K562 (cell line): ENCODE measurements around the gene TBX1. TPM values are rescaled to one million over a fixed set of nuclear protein-coding genes. Genes with fewer than 3 reads are reported as not detected.
A peak's percentile ranks its signal among the peaks of the same experiment; 100 is the strongest.

ENCODE experiments used
- BCOR ChIP-seq: fragments of 450-650 bp; IDR thresholded peaks from 2 replicates; pipeline ENCODE4 v1.6.1; 2016
- CBX1 ChIP-seq: sonication (generic); IDR thresholded peaks from 2 replicates; pipeline ENCODE4 v1.6.1; 2016; ENCODE audit warnings: antibody characterized with exemption, low read depth, mild to moderate bottlenecking
- EP400 ChIP-seq: fragments of 450-650 bp; IDR thresholded peaks from 2 replicates; pipeline ENCODE4 v1.6.1; 2017; ENCODE audit warnings: antibody characterized with exemption, mild to moderate bottlenecking, moderate library complexity
- ESRRA ChIP-seq: fragments of 450-650 bp; IDR thresholded peaks from 2 replicates; pipeline ENCODE4 v1.6.1; 2014; ENCODE audit warnings: low read depth, mild to moderate bottlenecking, moderate library complexity, borderline replicate concordance
- ETS2 ChIP-seq: IDR thresholded peaks from 2 replicates; pipeline ENCODE4 v1.6.1; 2016; ENCODE audit warnings: borderline replicate concordance, missing genetic modification characterization, mild to moderate bottlenecking, moderate library complexity, missing compliant biosample characterization; ENCODE audit not compliant: poor library complexity, severe bottlenecking
- HMG20A ChIP-seq: fragments of 450-650 bp; formaldehyde crosslinking; conservative IDR thresholded peaks from 2 replicates; pipeline ENCODE4 v1.4.0; 2020; ENCODE audit warnings: mild to moderate bottlenecking, mixed read lengths
- KLF16 ChIP-seq: IDR thresholded peaks from 2 replicates; pipeline ENCODE4 v1.6.1; 2016; ENCODE audit warnings: antibody characterized with exemption
- MTA1 ChIP-seq: fragments of 450-650 bp; IDR thresholded peaks from 2 replicates; pipeline ENCODE4 v1.6.1; 2017; ENCODE audit warnings: borderline replicate concordance
- NELFE ChIP-seq: IDR thresholded peaks from 2 replicates; pipeline ENCODE4 v1.6.1; 2011; ENCODE audit warnings: mild to moderate bottlenecking; ENCODE audit not compliant: insufficient read depth, insufficient read length
- NONO ChIP-seq, 2 experiments: fragments of 200-400 bp in 1 of 2; fragments of 450-650 bp in 1 of 2; formaldehyde crosslinking in 1 of 2; IDR thresholded peaks; 2 replicates each; pipeline ENCODE4 v1.6.1; 2017; ENCODE audit warnings: low read depth in 2 of 2, mild to moderate bottlenecking in 2 of 2, moderate library complexity in 2 of 2, low read length in 1 of 2
- NRF1 ChIP-seq, 2 experiments: fragments of 450-650 bp; IDR thresholded peaks in 1 of 2; conservative IDR thresholded peaks in 1 of 2; 2 replicates each; pipeline ENCODE4 v1.6.1; 2014; ENCODE audit warnings: mild to moderate bottlenecking in 2 of 2
- PHB ChIP-seq: fragments of 250-450 bp; sonication (Bioruptor Pico); IDR thresholded peaks from 2 replicates; pipeline ENCODE4 v1.5.0; 2021
- RFX5 ChIP-seq: IDR thresholded peaks from 2 replicates; pipeline ENCODE4 v1.6.1; 2011; ENCODE audit warnings: low read depth, mild to moderate bottlenecking, improper control_type of control experiment, low read length
- SNRNP70 ChIP-seq: fragments of 200-400 bp; formaldehyde crosslinking; optimal IDR thresholded peaks from 2 replicates; pipeline ENCODE3; 2017; ENCODE audit warnings: low read depth, low read length
- SRSF1 ChIP-seq: fragments of 200-400 bp; formaldehyde crosslinking; IDR thresholded peaks from 2 replicates; pipeline ENCODE4 v1.6.1; 2017; ENCODE audit warnings: mild to moderate bottlenecking, low read depth, low read length, moderate library complexity
- WHSC1 ChIP-seq: IDR thresholded peaks from one replicate; pipeline ENCODE4 v1.6.1; 2012; ENCODE audit warnings: low read length, control low read depth, inconsistent platforms
- YBX1 ChIP-seq: fragments of 450-650 bp; IDR thresholded peaks from 2 replicates; pipeline ENCODE4 v1.7.1; 2016; ENCODE audit warnings: mild to moderate bottlenecking
- ZNF280A ChIP-seq: fragments of 450-650 bp; IDR thresholded peaks from 2 replicates; pipeline ENCODE4 v1.6.1; 2018; ENCODE audit warnings: mild to moderate bottlenecking, low read depth; ENCODE audit not compliant: partially characterized antibody
- ZNF696 ChIP-seq: fragments of 250-450 bp; sonication (Bioruptor Pico); conservative IDR thresholded peaks from 2 replicates; pipeline ENCODE4 v1.4.0; 2020; ENCODE audit warnings: mild to moderate bottlenecking, moderate library complexity
- ZNF764 ChIP-seq: fragments of 250-450 bp; sonication (Bioruptor Pico); IDR thresholded peaks from 2 replicates; pipeline ENCODE4 v1.4.0; 2020; ENCODE audit warnings: low read depth, mild to moderate bottlenecking, moderate library complexity
- polyA plus RNA-seq, 8 experiments: library from polyadenylated mRNA; depleted of rRNA in 4 of 8; stranded (reverse) in 5 of 8; unstranded in 3 of 8; fragments of >200 nt; fragmentation: Nextera tagmentation in 2 of 8; fragmentation: Illumina TruSeq in 1 of 8; extraction: Ambion mirVana in 2 of 8; extraction: Trizol in 1 of 8; gene quantifications; 2 replicates each; pipeline versions ENCODE4 v1.2.1 to v1.2.3, GENCODE V29; 2011 to 2014; ENCODE audit warnings: inconsistent platforms in 1 of 8, missing spikeins in 1 of 8
- total RNA-seq, 7 experiments: library from RNA; depleted of rRNA in 6 of 7; stranded (reverse); fragments of >200 nt in 6 of 7; fragmentation: Illumina TruSeq in 2 of 7; extraction: Trizol in 2 of 7; gene quantifications; 2 replicates each; pipeline versions ENCODE4 v1.2.1 to v1.2.3, GENCODE V29; 2011 to 2021; ENCODE audit warnings: low replicate concordance in 1 of 7
- TF ChIP-seq, protein P1 (sequence below), 2 experiments: fragments of 450-650 bp in 1 of 2; sonication (generic) in 1 of 2; formaldehyde crosslinking; conservative IDR thresholded peaks; 2 replicates each; pipeline versions ENCODE4 v1.4.0 to v1.8.1; 2020 to 2022; ENCODE audit warnings: mild to moderate bottlenecking in 1 of 2, missing genetic modification reagents in 1 of 2
- TF ChIP-seq, protein P2 (sequence below): fragments of 450-650 bp; formaldehyde crosslinking; IDR thresholded peaks from 2 replicates; pipeline ENCODE4 v1.4.0; 2022; ENCODE audit warnings: missing genetic modification characterization
- TF ChIP-seq, protein P3 (sequence below): fragments of 450-650 bp; IDR thresholded peaks from 2 replicates; pipeline ENCODE4 v1.7.1; 2018; ENCODE audit warnings: mild to moderate bottlenecking, low read depth; ENCODE audit not compliant: partially characterized antibody

TBX1 gene
- total and polyA plus RNA-seq, 9 of the 15 experiments (the other 6 are each of a cell fraction or from before 2014, with no cell fraction given): 0.07 to 35.0 (median 3.9) TPM

GRCh38 chr22:19723232-19723982, 37.2 kb upstream of the TBX1 start, which contains the start of gene GP1BB (continued):
- TF ChIP-seq SRSF1: no peak
- no peak for TF ChIP-seq RFX5
- no peak for TF ChIP-seq YBX1
- TF ChIP-seq NRF1 (conservative IDR thresholded peaks at IDR 0.05 in 1 of 2, IDR thresholded peaks at IDR 0.05 in 1 of 2): peak; percentile 66 to 70; a peak in 3 of 4 replicates
- TF ChIP-seq HMG20A (CRISPR knock-in tag): no peak
- no peak for TF ChIP-seq ETS2 (tag)
- TF ChIP-seq SNRNP70: no peak
- no peak for TF ChIP-seq NONO (IDR thresholded peaks at IDR 0.05; ENCODE audit: low read depth in 2 of 2, low read length in 1 of 2)
- peak; percentile 100 for TF ChIP-seq BCOR
- no peak for TF ChIP-seq ZNF696
- TF ChIP-seq ZNF764 (CRISPR knock-in tag): no peak
- no peak for TF ChIP-seq KLF16
- TF ChIP-seq EP400: no peak
- TF ChIP-seq MTA1: peak; percentile 92
- TF ChIP-seq, protein P1, sequence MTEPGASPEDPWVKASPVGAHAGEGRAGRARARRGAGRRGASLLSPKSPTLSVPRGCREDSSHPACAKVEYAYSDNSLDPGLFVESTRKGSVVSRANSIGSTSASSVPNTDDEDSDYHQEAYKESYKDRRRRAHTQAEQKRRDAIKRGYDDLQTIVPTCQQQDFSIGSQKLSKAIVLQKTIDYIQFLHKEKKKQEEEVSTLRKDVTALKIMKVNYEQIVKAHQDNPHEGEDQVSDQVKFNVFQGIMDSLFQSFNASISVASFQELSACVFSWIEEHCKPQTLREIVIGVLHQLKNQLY (CRISPR knock-in tag; conservative IDR thresholded peaks at IDR 0.05): peak in 1 of 2 experiments; percentile 4; a peak in 2 of 4 replicates
- TF ChIP-seq WHSC1: peak; percentile 92
- TF ChIP-seq ZNF280A: no peak
- no peak for TF ChIP-seq ESRRA
- TF ChIP-seq, protein P2, sequence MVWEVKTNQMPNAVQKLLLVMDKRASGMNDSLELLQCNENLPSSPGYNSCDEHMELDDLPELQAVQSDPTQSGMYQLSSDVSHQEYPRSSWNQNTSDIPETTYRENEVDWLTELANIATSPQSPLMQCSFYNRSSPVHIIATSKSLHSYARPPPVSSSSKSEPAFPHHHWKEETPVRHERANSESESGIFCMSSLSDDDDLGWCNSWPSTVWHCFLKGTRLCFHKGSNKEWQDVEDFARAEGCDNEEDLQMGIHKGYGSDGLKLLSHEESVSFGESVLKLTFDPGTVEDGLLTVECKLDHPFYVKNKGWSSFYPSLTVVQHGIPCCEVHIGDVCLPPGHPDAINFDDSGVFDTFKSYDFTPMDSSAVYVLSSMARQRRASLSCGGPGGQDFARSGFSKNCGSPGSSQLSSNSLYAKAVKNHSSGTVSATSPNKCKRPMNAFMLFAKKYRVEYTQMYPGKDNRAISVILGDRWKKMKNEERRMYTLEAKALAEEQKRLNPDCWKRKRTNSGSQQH (CRISPR knock-in tag): no peak
- TF ChIP-seq PHB: no peak
- no peak for TF ChIP-seq NELFE
- no peak for TF ChIP-seq CBX1
- TF ChIP-seq, protein P3, sequence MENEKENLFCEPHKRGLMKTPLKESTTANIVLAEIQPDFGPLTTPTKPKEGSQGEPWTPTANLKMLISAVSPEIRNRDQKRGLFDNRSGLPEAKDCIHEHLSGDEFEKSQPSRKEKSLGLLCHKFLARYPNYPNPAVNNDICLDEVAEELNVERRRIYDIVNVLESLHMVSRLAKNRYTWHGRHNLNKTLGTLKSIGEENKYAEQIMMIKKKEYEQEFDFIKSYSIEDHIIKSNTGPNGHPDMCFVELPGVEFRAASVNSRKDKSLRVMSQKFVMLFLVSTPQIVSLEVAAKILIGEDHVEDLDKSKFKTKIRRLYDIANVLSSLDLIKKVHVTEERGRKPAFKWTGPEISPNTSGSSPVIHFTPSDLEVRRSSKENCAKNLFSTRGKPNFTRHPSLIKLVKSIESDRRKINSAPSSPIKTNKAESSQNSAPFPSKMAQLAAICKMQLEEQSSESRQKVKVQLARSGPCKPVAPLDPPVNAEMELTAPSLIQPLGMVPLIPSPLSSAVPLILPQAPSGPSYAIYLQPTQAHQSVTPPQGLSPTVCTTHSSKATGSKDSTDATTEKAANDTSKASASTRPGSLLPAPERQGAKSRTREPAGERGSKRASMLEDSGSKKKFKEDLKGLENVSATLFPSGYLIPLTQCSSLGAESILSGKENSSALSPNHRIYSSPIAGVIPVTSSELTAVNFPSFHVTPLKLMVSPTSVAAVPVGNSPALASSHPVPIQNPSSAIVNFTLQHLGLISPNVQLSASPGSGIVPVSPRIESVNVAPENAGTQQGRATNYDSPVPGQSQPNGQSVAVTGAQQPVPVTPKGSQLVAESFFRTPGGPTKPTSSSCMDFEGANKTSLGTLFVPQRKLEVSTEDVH: no peak
